A673 (cell line): ENCODE measurements around the gene HDAC4. TPM values are rescaled to one million over a fixed set of nuclear protein-coding genes. Genes with fewer than 3 reads are reported as not detected.

Experiments
- BruUV-seq: library from RNA; stranded (reverse); fragments of 400-500 nt; replicated peaks from 2 replicates; lab custom pipeline; 2021; lab: Mats Ljungman, UMichigan
- CTCF ChIA-PET: fragments of 300-600 bp; sonication (Branson Sonifier 250); formaldehyde crosslinking; loops from one replicate; lab custom pipeline; 2022; ENCODE audit warnings: antibody characterized with exemption; lab: Charles Lee
- POLR2A ChIA-PET: fragments of 300-600 bp; sonication (Branson Sonifier 250); formaldehyde crosslinking; loops from one replicate; lab custom pipeline; 2022; ENCODE audit warnings: antibody characterized with exemption; ENCODE audit not compliant: low non-redundant PET; lab: Charles Lee
- DNase-seq: peaks from one replicate; pipeline ENCODE4 v3.0.0-alpha.2; 2015; ENCODE audit warnings: low spot score
- H3K27ac ChIP-seq: fragments of 200-600 bp; sonication (generic); 2 replicates; pipeline ENCODE4 v1.5.1; 2016; ENCODE audit warnings: mixed run types, low read depth, mild to moderate bottlenecking, mixed read lengths, antibody characterized with exemption, low read length; ENCODE audit not compliant: poor library complexity, severe bottlenecking
- H3K27me3 ChIP-seq: fragments of 200-600 bp; sonication (generic); replicated peaks from 2 replicates; pipeline ENCODE4 v1.6.1; 2017; ENCODE audit warnings: mixed run types, low read depth, mild to moderate bottlenecking, mixed read lengths, antibody characterized with exemption, low read length; ENCODE audit not compliant: insufficient read depth, poor library complexity
- H3K36me3 ChIP-seq: fragments of 200-600 bp; sonication (generic); 2 replicates; pipeline ENCODE4 v1.6.1; 2016; ENCODE audit warnings: mixed run types, mild to moderate bottlenecking, mixed read lengths, antibody characterized with exemption, low read length; ENCODE audit not compliant: insufficient read depth, poor library complexity, severe bottlenecking
- H3K4me1 ChIP-seq: fragments of 200-600 bp; sonication (generic); 2 replicates; pipeline ENCODE4 v1.6.1; 2017; ENCODE audit warnings: mixed run types, mild to moderate bottlenecking, mixed read lengths, antibody characterized with exemption, low read length; ENCODE audit not compliant: insufficient read depth, poor library complexity, severe bottlenecking
- H3K4me3 ChIP-seq: fragments of 200-600 bp; sonication (generic); 2 replicates; pipeline ENCODE4 v1.5.1; 2016; ENCODE audit warnings: low read depth, mixed run types, mild to moderate bottlenecking, mixed read lengths, low read length; ENCODE audit not compliant: poor library complexity, severe bottlenecking
- H3K9me3 ChIP-seq: fragments of 200-600 bp; sonication (generic); 2 replicates; pipeline ENCODE4 v1.6.1; 2016; ENCODE audit warnings: mixed run types, low read depth, mild to moderate bottlenecking, mixed read lengths, antibody characterized with exemption, low read length; ENCODE audit not compliant: poor library complexity, severe bottlenecking
- CTCF ChIP-seq: fragments of 300-800, 200-600 bp; sonication (generic); conservative IDR thresholded peaks from 2 replicates; pipeline ENCODE4 v1.5.1; 2017; ENCODE audit warnings: low read depth, mild to moderate bottlenecking, antibody characterized with exemption, low read length, moderate library complexity, mixed read lengths
- EZH2 ChIP-seq: fragments of 200-600 bp; sonication (generic); IDR thresholded peaks from 2 replicates; pipeline ENCODE4 v1.6.1; 2017; ENCODE audit warnings: borderline replicate concordance, low read depth, mild to moderate bottlenecking, mixed read lengths, antibody characterized with exemption, low read length; ENCODE audit not compliant: poor library complexity, severe bottlenecking
- intact Hi-C: fragments of 100-400 bp; cut with micrococcal nuclease; formaldehyde crosslinking; loops from one replicate; pipeline ENCODE4 v1.10.0; 2022; ENCODE audit not compliant: unreplicated experiment
- total RNA-seq: library from RNA; stranded (reverse); gene quantifications from 2 replicates; pipeline ENCODE4 v1.2.3, GENCODE V29; 2021

The HDAC4 gene
- total RNA-seq, 1 experiment from 2014 or later: 40.0 TPM

GRCh38 chr2:239371726-239372686 is 28.8 kb downstream of the HDAC4 start:
- intact Hi-C loops: no loop called here
- no peak overlapping the region for H3K4me3 ChIP-seq
- ChIA-PET CTCF (no interaction called here), POLR2A (no interaction called here)
- H3K27ac ChIP-seq: no peak overlapping the region
- H3K9me3 ChIP-seq: no peaks in the 10 kb centered on the region
- TF ChIP-seq EZH2 (no peak), CTCF (no peak)
- BruUV-seq: no TSS peak
- DNase-seq: no peak
- no peaks in the 10 kb centered on the region for H3K27me3 ChIP-seq
- H3K36me3 ChIP-seq: no peaks in the 10 kb centered on the region
- peaks cover 18% of the 10 kb centered on the region for H3K4me1 ChIP-seq

- Histone ChIP-seq H3K9me3 (no peaks in the 10 kb centered on the region), H3K4me3 (no peak overlapping the region), H3K27ac (no peak overlapping the region), H3K27me3 (no peaks in the 10 kb centered on the region), H3K36me3 (no peaks in the 10 kb centered on the region), H3K4me1 (peaks cover 18% of the 10 kb centered on the region)
- TF ChIP-seq CTCF (no peak), EZH2 (no peak)
- intact Hi-C loops: no loop called here
- BruUV-seq: no TSS peak
- CTCF ChIA-PET: no interaction called here
- DNase-seq: no peak
- POLR2A ChIA-PET: no interaction called here
These were observed 29.7 kb downstream of the HDAC4 start for GRCh38 chr2:239370876-239371725.

DNA sequence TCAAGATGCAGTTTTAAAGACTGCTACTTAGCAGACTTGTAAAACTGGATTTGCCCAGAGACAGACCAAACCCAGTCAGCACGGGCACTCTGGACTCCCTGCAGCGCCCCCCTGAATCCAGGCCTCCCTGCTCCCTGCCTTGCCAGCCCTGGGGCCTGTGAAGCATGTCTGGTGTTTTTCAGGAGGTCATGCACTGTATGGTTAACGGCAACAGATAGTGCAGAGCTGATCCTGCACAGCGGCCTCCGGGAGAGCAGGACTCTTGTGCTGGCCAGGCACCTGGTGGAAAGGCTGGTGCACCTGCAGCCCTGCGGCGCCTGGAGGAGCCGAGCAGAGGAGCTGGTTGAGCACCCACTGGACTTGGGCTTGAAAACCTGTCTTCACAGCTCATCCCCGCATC is 30.4 kb downstream of the HDAC4 start:
- TF ChIP-seq EZH2 (no peak), CTCF (no peak)
- peak overlapping the region; percentile 58 for H3K27ac ChIP-seq
- no peak for DNase-seq
- no peaks in the 10 kb centered on the region for H3K9me3 ChIP-seq
- peaks cover 18% of the 10 kb centered on the region for H3K4me1 ChIP-seq
- H3K4me3 ChIP-seq: no peak overlapping the region
- BruUV-seq: no TSS peak
- intact Hi-C loops: no loop called here
- H3K27me3 ChIP-seq: no peaks in the 10 kb centered on the region
- POLR2A ChIA-PET: no interaction called here
- H3K36me3 ChIP-seq: no peaks in the 10 kb centered on the region
- CTCF ChIA-PET: no interaction called here
